K562 treated with DMSO at 1 percent for 48 hours (cell line): ENCODE data around the gene UBQLN2. TPM values are rescaled to one million over a fixed set of nuclear protein-coding genes. Genes with fewer than 3 reads are reported as not detected.

ENCODE experiments used
- total RNA-seq: library from RNA; unstranded; fragments of 300-600 nt; gene quantifications from 2 replicates; pipeline ENCODE4 v1.2.3, GENCODE V29; 2022; ENCODE audit warnings: low replicate concordance; ENCODE audit errors: extremely low read depth

Gene UBQLN2
- total RNA-seq, result not detected in 2 replicates

GRCh38 chrX:56563231-56564161, at the start of gene UBQLN2:
Gene UBQLN2 (plus strand): TSS chrX:56563627. CDS start chrX:56563874, 247 bp downstream.

Other genes with a start within 250 kb of the UBQLN2 start
- gene NBDY, start 165.6 kb downstream of the UBQLN2 start, total RNA-seq, result not detected in 2 replicates